Left cardiac atrium (tissue), 4 donors: ENCODE results near the gene NPR1. TPM values are rescaled to one million over a fixed set of nuclear protein-coding genes. Genes with fewer than 3 reads are reported as not detected.
A peak's percentile ranks its signal among the peaks of the same experiment; 100 is the strongest.
"Not testable (repeated sequence)": the region's sequence is repeated elsewhere in the genome, so short reads cannot be mapped to it uniquely, and the experiment has no call there.

Experiments
- ATAC-seq, 2 donors: fragments of 200-7000 bp; cut with Tn5 transposase; one replicate each; pipeline ENCODE4 v1.9.1; 2020; ENCODE audit warnings: mild to moderate bottlenecking in 2 of 2, moderate library complexity in 2 of 2
- DNase-seq: peaks from one replicate; pipeline ENCODE4 v3.0.0-alpha.2; 2020
- intact Hi-C, 2 donors: fragments of 100-400 bp; cut with DNase I; formaldehyde crosslinking; loops; one replicate each; pipeline versions ENCODE4 v1.14.1 to v1.15.1; 2022 to 2023
- total RNA-seq, 2 donors: library from RNA; stranded (reverse); fragmentation: NEBNext Ultra II Directional; extraction: Animal tissue kit (Norgen Biotek cat#: 25700); gene quantifications; one replicate each; pipeline ENCODE4 v1.2.1, GENCODE V29; 2021
- donor health status: DM: no; HTN: yes; CAD: no.
- donor health status: DM: no; HTN: yes; CAD: no; lungs with severe emphysema.
- donor health status: DM: yes; HTN: yes; CAD: no.
- donor health status: Dilated cardiomyopathy.

NPR1 gene
- total RNA-seq, 2 donors from 2014 or later: 28.5 to 39.0 TPM

DNA sequence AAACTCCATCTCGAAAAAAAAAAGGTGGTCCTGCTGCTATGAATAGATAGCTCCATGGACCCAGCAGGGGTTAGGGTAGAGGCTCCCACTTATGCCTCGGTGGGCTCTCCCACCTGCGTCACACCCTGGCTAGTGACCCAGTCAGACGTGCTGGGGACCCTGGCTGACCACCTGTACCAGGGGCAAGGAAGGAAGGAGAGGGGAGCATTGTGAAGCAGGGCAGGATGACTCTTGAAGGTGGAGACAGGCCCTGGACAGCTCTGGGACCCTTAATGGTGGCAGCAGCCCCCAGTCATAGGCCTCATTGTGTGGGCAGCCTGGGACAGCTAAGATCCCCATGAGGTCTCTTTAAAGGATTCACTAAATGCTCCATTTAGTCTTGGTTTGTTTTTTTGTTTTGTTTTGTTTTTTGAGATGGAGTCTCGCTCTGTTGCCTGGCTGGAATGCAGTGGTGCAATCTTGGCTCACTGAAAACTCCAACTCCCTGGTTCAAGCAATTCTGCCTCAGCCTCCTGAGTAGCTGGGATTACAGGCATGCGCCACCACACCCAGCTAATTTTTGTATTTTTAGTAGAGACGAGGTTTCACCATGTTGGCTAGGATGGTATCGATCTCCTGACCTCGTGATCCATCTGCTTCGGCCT is 30.4 kb upstream of the NPR1 start:
- intact Hi-C loops: no loop called here
- peak in 1 of 2 donors; percentile 3 for ATAC-seq

DNA sequence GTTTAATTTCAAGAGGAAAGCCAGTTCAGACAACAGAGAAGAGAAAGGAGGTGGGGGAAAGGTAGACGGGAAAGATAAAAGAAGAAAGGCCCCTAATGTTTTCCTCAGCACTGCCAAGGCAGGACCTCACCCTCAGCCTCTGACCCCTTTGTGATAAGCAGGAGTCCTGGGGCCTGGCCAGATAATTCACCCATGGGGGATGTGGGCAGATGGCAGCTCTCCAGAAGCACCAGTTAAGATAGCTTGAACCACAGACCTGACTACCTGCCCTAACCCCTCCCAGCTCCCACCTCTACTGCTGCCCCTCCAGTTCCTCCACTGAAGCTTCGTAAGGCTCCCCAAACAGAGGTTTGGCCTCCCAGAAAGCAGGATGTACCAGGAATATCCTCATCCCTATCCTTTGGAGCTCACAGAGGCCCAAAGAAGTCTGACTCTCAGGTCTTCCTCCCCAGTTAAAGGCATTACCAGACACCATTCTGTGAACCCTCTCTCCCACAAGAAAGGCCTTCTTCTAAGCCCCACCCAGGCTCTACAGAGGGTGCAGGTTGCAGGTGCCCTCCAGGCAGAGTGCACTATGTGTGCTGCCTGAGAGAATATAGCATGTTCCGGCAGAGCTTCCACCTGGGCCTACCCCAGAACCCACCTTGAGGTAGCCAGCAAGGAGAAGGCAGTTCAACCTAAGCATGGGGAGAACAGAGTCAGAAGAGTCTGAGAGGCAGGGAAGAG is 29.2 kb upstream of the NPR1 start:
- intact Hi-C loops: no loop called here
- DNase-seq (no peak), ATAC-seq (peak in 1 of 2 donors; percentile 2)

More for the DNA sequence above, 30.4 kb upstream of the NPR1 start:
- no peak for DNase-seq

DNA sequence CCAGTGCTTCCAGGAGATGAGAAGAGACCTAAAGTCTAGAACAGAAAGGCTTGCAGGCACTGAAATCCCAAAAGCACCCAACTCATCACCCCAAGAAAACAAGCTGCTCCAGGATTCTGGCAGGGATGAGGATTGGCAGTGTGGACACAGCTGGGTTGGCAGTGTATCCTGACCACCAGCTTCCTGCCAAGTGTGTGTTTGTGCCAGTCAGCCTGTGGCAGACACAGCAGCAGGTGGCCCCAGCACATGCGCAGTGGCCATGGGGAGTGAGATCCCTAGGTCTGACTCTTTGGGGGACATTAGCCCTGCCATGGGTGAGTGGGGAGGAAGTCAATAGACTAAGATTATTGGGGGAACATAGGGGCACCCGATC is 28.6 kb upstream of the NPR1 start:
- intact Hi-C loops: no loop called here
- ATAC-seq: peak; percentile 58 to 75
- DNase-seq: no peak

DNA sequence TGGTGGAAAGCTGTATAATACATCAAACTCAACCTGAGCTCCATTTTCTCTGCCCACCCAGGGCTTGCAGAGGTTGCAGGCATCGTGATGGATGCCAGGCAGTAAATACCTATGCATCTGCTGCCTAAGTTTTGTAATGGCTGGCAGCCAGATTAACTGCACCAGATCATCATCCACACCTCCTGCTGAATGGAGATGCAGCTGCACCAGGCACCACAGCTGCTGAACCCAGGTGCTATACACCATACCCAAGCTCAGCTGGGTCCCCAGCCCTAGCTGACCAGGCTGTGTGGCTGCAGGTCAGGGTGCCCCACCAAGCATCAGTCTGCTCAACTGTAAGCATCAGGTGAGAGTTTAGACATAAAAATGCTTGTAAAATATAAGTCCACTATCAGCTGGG is 26.7 kb upstream of the NPR1 start:
- DNase-seq (no peak), ATAC-seq (no peak)
- intact Hi-C loops: no loop called here

DNA sequence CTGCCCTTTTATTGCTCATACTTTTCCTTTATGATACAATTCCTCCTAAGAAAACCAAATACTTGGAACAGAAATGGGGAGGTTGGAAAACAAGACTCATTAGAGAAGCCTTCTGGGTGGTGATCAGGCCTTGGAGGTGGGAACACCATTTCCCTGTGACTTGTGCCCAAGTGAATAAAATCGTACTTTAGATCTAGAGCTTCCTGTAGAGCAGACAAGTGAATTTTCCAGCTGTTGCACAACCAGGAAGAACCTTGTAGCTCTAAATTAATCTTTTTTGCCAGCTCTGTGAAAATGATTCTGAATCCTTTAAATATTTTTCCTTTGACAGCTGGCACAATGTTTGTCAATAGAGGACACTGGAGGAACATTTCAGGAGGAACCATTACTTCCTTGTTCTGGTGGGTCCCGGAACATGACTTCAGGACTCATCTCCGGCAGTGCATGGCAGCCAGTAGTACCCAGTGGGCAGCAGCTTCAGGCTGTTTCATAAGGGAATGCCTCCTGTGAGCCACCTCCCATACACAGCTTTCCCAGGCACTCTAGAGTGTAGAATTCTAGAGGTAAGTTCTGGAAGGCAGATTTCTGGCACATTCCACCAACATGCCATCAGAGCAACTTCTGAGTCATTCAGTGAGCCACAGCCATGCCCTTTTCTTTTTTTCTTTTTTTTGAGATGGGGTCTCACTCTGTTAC is 25.5 kb upstream of the NPR1 start:
- peak in 1 of 2 donors; percentile 36 for ATAC-seq
- intact Hi-C loops: no loop called here
- DNase-seq: no peak

- intact Hi-C loops: no loop called here
- DNase-seq: no peak
- ATAC-seq: no peak
Measured at GRCh38 chr1:153655333-153655732, 23.2 kb upstream of the NPR1 start.

GRCh38 chr1:153658400-153659174 is 19.9 kb upstream of the NPR1 start, which contains the start of gene SNAPIN:
TSS of gene SNAPIN (plus strand) at chr1:153658703. CDS start at chr1:153658744, 41 bp downstream.
- ATAC-seq: peak; percentile 98
- DNase-seq: peak; percentile 94
- intact Hi-C loops: no loop called here

DNA sequence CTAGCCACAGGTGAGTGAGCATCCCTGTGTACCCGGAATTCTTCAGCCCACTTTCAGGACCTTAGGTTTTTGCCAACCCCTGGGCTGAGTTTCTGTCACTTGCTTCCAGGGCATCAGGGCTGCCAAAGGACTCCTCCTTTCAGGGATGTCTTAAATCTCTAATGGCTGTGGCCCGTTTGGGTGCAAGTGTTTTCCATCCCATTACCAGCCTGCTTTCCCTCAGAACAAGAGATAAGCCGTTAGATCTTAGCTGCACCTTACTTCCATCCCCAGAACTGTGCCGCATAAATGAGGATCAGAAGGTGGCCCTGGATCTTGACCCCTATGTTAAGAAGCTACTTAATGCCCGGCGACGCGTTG is 19.3 kb upstream of the NPR1 start:
- intact Hi-C loops: no loop called here
- DNase-seq (no peak), ATAC-seq (no peak)

DNA sequence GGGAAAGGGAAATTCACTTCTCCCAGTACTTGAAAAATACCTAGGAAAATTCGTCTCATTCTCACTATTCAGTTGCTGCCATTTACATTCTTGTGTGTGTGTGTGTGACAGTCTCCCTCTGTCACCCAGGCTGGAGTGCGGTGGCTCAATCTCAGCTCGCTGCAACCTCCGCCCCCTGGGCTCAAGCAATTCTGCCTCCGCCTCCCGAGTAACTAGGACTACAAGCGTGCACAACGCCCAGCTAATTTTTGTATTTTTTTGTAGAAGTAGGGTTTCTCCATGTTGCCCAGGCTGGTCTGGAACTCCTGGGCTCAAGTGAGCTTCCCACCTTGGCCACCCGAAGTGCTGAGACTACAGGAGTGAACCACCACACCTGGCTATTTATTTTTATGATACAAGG is 18.8 kb upstream of the NPR1 start:
- no peak for DNase-seq
- ATAC-seq: no peak
- intact Hi-C loops: loop anchor here in 1 of 2 donors (10.0 kb wide), 1 partner anchor 85 kb away; no protein-coding TSS in a partner anchor

DNA sequence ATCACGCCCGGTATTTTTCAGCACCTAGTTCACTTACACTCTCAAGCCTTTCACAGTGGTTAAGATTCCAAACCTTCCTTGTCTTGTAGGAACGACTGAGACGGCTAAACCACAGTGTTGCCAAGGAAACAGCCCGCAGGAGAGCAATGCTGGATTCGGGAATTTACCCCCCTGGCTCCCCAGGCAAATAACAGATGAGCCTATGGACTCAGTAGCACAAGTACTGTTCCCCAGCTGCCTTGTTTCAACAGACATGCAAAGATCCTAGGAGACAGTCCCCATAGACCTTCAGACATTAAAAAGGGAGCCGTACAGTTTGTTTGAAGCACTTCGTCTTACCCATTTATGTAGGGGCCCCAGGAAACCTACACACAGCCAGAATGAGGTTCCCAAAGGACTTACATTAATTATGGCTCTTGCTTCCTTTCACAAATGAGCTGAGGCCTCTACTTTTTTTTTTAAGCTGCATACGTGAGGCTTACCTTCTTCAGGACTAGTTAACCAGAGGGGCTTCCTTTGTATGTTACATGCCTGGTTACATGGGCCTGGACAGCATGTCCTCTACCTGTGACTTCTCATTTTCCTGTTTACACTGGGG is 17.3 kb upstream of the NPR1 start:
- DNase-seq (no peak), ATAC-seq (no peak)
- intact Hi-C loops: loop anchor here in 1 of 2 donors (10.0 kb wide), 1 partner anchor 86 kb away; no protein-coding TSS in a partner anchor

- no peak for DNase-seq
- intact Hi-C loops: loop anchor here in 1 of 2 donors (10.0 kb wide), 1 partner anchor 87 kb away; no protein-coding TSS in a partner anchor
- no peak for ATAC-seq
Measured at GRCh38 chr1:153662269-153662668, 16.2 kb upstream of the NPR1 start.

- ATAC-seq (no peak), DNase-seq (no peak)
- intact Hi-C loops: loop anchor here in 1 of 2 donors (10.0 kb wide), 1 partner anchor 88 kb away; no protein-coding TSS in a partner anchor
Measured at GRCh38 chr1:153663211-153663610, 15.3 kb upstream of the NPR1 start.

- intact Hi-C loops: loop anchor here in 1 of 2 donors (10.0 kb wide), 1 partner anchor 93 kb away; no protein-coding TSS in a partner anchor
- ATAC-seq (no peak), DNase-seq (no peak)
Measured at GRCh38 chr1:153667439-153667838, 11.0 kb upstream of the NPR1 start.

DNA sequence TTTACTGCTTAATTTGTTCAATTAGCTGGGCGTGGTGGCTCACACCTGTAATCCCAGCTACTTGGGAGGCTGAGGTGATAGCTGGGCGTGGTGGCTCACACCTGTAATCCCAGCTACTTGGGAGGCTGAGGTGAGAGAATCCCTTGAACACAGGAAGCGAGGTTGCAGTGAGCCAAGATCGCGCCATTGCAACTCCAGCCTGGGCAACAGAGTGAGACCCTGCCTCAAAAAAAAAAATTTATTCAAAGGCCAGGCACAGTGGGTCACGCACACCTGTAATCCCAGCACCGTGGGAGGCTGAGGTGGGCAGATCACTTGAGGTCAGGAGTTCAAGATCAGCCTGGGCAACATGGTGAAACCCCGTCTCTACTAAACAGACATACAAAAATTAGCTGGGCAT is 9.8 kb upstream of the NPR1 start:
- not testable (repeated sequence) for ATAC-seq, DNase-seq
- intact Hi-C loops: loop anchor here in 1 of 2 donors (10.0 kb wide), 1 partner anchor 94 kb away; no protein-coding TSS in a partner anchor

DNA sequence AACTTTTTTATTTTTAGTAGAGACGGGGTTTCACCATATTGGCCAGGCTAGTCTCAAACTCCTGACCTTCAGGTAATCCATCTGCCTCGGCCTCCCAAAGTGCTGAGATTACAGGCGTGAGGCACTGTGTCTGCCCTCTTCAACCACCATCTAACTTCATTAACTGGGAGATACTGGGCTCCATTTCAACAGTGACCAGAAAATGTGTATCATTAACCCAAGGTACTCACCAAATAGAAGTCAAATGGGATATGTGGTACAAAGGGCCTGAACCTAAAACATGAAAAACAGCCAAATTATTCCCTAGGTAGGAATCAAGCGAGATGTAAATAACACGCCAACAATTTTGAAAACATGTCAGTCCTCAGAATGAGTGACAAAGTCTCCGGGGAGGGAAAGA is 8.9 kb upstream of the NPR1 start:
- DNase-seq: no peak
- intact Hi-C loops: loop anchor here (10.0 kb wide), 2 partner anchors 95 to 315 kb away; partner anchors contain the start of gene RAB13 (in 1 of the 2)

DNA sequence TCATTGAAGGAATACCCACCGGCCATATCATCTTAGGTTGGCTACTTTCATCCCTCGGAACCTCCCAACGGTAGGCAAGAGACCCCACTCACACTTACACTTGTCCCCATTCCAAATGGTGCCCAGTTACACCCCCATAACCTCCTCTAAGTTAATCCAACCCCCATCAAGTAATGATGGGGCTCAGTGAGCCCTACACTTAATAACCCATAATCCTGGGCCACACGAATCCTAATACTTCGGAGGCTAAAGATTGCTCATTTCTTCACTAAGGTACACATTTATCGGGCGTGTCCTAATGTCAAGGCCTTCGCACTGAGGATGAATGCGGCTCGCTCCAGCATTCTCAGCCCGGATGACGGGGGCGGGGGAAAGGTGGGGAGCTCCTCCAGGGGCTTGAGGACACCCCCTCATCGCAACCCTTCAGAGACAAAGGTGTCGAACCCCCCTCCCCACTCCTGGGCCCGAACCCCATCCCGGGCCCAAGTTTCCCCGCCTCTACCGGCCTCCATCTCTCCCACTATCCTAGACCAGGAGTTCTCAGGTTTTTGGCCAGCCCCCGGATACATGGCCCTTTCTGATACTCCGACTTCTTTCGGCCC is 8.1 kb upstream of the NPR1 start:
- ATAC-seq (peak; percentile 7 to 21), DNase-seq (peak; percentile 38)
- intact Hi-C loops: loop anchor here in 1 of 2 donors (10.0 kb wide), 1 partner anchor 314 kb away; the partner anchor contains the start of gene RAB13

More for the DNA sequence above, 8.9 kb upstream of the NPR1 start:
- no peak for ATAC-seq

GRCh38 chr1:153670859-153671627 is 7.4 kb upstream of the NPR1 start, which contains the start of gene ILF2:
TSS of gene ILF2 (minus strand) at chr1:153670993. CDS start at chr1:153670922, 71 bp downstream.
- ATAC-seq (peak; percentile 96 to 97), DNase-seq (peak; percentile 97)
- intact Hi-C loops: loop anchor here in 1 of 2 donors (10.0 kb wide), 1 partner anchor 314 kb away; the partner anchor contains the start of gene RAB13
